B cell (primary cell): Measurements from ENCODE around the gene PVR. TPM values are rescaled to one million over a fixed set of nuclear protein-coding genes. Genes with fewer than 3 reads are reported as not detected.

ENCODE experiments used
- ATAC-seq: fragments of 200-7000 bp; cut with Tn5 transposase; one replicate; pipeline ENCODE4 v1.10.0; 2021; ENCODE audit warnings: low read depth, mild to moderate bottlenecking, moderate number of reproducible peaks, moderate library complexity
- CTCF ChIA-PET: fragments of 350-600 bp; sonication (Branson Sonifier 250); formaldehyde crosslinking; loops from one replicate; lab custom pipeline; 2021; ENCODE audit warnings: antibody characterized with exemption, inconsistent platforms; lab: Charles Lee
- POLR2A ChIA-PET: fragments of 350-600 bp; sonication (Branson Sonifier 250); formaldehyde crosslinking; loops from one replicate; lab custom pipeline; 2021; ENCODE audit warnings: antibody characterized with exemption; lab: Charles Lee
- DNase-seq: peaks from one replicate; pipeline ENCODE4 v3.0.0; 2013
- H2AFZ ChIP-seq: 2 replicates; pipeline ENCODE4 v1.6.1; 2012; ENCODE audit warnings: mild to moderate bottlenecking, low read depth, low read length; ENCODE audit not compliant: insufficient read depth, poor library complexity, severe bottlenecking
- H3K27ac ChIP-seq, 2 donors: 1 replicate in 1 of 2; 2 replicates in 1 of 2; pipeline ENCODE4 v1.5.1; 2012 to 2013; ENCODE audit warnings: low read length in 2 of 2, mild to moderate bottlenecking in 2 of 2, moderate library complexity in 1 of 2
- H3K27me3 ChIP-seq, 4 experiments: fragments of 200-600 bp in 1 of 4; sonication (generic) in 1 of 4; replicated peaks in 1 of 4; 1 replicate in 2 of 4; 2 replicates in 2 of 4; pipeline versions ENCODE4 v1.6.1 to v1.7.0; 2013 to 2016; ENCODE audit warnings: low read length in 3 of 4, mild to moderate bottlenecking in 2 of 4, mixed read lengths in 1 of 4, moderate library complexity in 1 of 4; ENCODE audit not compliant: insufficient read depth in 4 of 4, control insufficient read depth in 3 of 4; ENCODE audit errors: control extremely low read depth in 1 of 4
- H3K36me3 ChIP-seq, 2 experiments: replicated peaks in 1 of 2; 1 replicate in 1 of 2; 2 replicates in 1 of 2; pipeline versions ENCODE4 v1.6.1 to v1.7.1; 2013; ENCODE audit warnings: low read length in 1 of 2; ENCODE audit not compliant: insufficient read depth in 2 of 2, control insufficient read depth in 1 of 2; ENCODE audit errors: control extremely low read depth in 1 of 2, extremely low read depth in 1 of 2
- H3K4me1 ChIP-seq, 2 donors: fragments of 200-600 bp in 1 of 2; sonication (generic) in 1 of 2; 1 replicate in 1 of 2; 2 replicates in 1 of 2; pipeline versions ENCODE4 v1.5.1 to v1.6.1; 2013 to 2017; ENCODE audit warnings: low read length in 2 of 2; ENCODE audit not compliant: control insufficient read depth in 2 of 2, insufficient read depth in 2 of 2
- H3K4me2 ChIP-seq: replicated peaks from 2 replicates; pipeline ENCODE3; 2012; ENCODE audit warnings: mild to moderate bottlenecking, low read depth, low read length; ENCODE audit not compliant: poor library complexity, severe bottlenecking
- H3K4me3 ChIP-seq, 5 experiments: fragments of 200-600 bp in 1 of 5; sonication (generic) in 1 of 5; 1 replicate in 3 of 5; 2 replicates in 2 of 5; pipeline versions ENCODE4 v1.5.1 to v1.7.0; 2011 to 2016; ENCODE audit warnings: low read length in 4 of 5, mild to moderate bottlenecking in 4 of 5, low read depth in 2 of 5, control low read depth in 1 of 5, moderate library complexity in 1 of 5; ENCODE audit not compliant: insufficient read depth in 1 of 5; ENCODE audit errors: control extremely low read depth in 1 of 5, extremely low read depth in 1 of 5
- H3K79me2 ChIP-seq: fragments of 200-600 bp; sonication (generic); one replicate; pipeline ENCODE4 v1.6.0; 2016; ENCODE audit warnings: low read length; ENCODE audit not compliant: control insufficient read depth, insufficient read depth
- H3K9ac ChIP-seq: fragments of 200-600 bp; sonication (generic); 2 replicates; pipeline ENCODE4 v1.6.1; 2017; ENCODE audit warnings: mild to moderate bottlenecking, low read length, moderate library complexity
- H3K9me3 ChIP-seq, 3 donors: one replicate each; pipeline versions ENCODE4 v1.6.1 to v1.7.1; 2013; ENCODE audit warnings: low read length in 2 of 3; ENCODE audit not compliant: control insufficient read depth in 2 of 3, insufficient read depth in 1 of 3; ENCODE audit errors: control extremely low read depth in 1 of 3
- H4K20me1 ChIP-seq: 2 replicates; pipeline ENCODE4 v1.6.0; 2012; ENCODE audit warnings: mild to moderate bottlenecking, low read length; ENCODE audit not compliant: insufficient read depth, control insufficient read depth, poor library complexity, severe bottlenecking
- H3K27ac Mint-ChIP-seq: one replicate; pipeline ENCODE4 v1.8.0; 2021; ENCODE audit warnings: mixed read lengths
- H3K27me3 Mint-ChIP-seq: one replicate; pipeline ENCODE4 v1.8.0; 2021; ENCODE audit warnings: mixed read lengths
- H3K4me1 Mint-ChIP-seq: one replicate; pipeline ENCODE4 v1.8.0; 2021; ENCODE audit warnings: mixed read lengths
- H3K4me3 Mint-ChIP-seq: one replicate; pipeline ENCODE4 v1.8.0; 2021; ENCODE audit warnings: mixed read lengths
- H3K9me3 Mint-ChIP-seq: one replicate; pipeline ENCODE4 v1.8.0; 2022; ENCODE audit warnings: mixed read lengths; ENCODE audit not compliant: insufficient read depth
- CTCF ChIP-seq: fragments of 200-600 bp; IDR thresholded peaks from one replicate; pipeline ENCODE4 v1.8.0; 2022; ENCODE audit warnings: antibody characterized with exemption, mild to moderate bottlenecking
- EZH2 ChIP-seq: IDR thresholded peaks from 2 replicates; pipeline ENCODE4 v1.6.1; 2012; ENCODE audit warnings: borderline replicate concordance, low read depth, mild to moderate bottlenecking, moderate library complexity, low read length; ENCODE audit not compliant: insufficient read depth, poor library complexity, severe bottlenecking
- WGBS: methylation state at CpG from one replicate; pipeline ENCODE4 v1.1.5; 2013; ENCODE audit warnings: missing lambda C conversion rate; ENCODE audit not compliant: insufficient coverage; 5-methylcytosine and 5-hydroxymethylcytosine counted together
- intact Hi-C: fragments of 100-400 bp; cut with micrococcal nuclease; formaldehyde crosslinking; loops from one replicate; pipeline ENCODE4 v1.10.0; 2022
- polyA plus RNA-seq: library from polyadenylated mRNA; depleted of rRNA; stranded (reverse); fragments of >200 nt; gene quantifications from 2 replicates; pipeline ENCODE4 v1.2.3, GENCODE V29; 2012
- total RNA-seq, 2 donors: library from RNA; stranded (reverse); fragments of 120-200 nt in 1 of 2; gene quantifications; 1 replicate in 1 of 2; 2 replicates in 1 of 2; pipeline versions ENCODE4 v1.2.3 to v1.2.4, GENCODE V29; 2013 to 2022

PVR gene
- total and polyA plus RNA-seq, 2 donors (not counting 1 experiment from before 2014, with no cell fraction given), result 0.09 to 0.67 TPM

- H3K27me3 ChIP-seq, result peaks cover 0 to 11% (median 0%) of the 10 kb centered on the region in 4 experiments
- H3K4me3 Mint-ChIP-seq, result peak overlapping the region; percentile 41
- H3K4me1 Mint-ChIP-seq, result peaks cover 18% of the 10 kb centered on the region
- no peak overlapping the region for H3K9ac ChIP-seq
- no peaks in the 10 kb centered on the region for H3K36me3 ChIP-seq
- peak overlapping the region; percentile 8 for H3K27ac Mint-ChIP-seq
- no peaks in the 10 kb centered on the region for H4K20me1 ChIP-seq
- no peaks in the 10 kb centered on the region for H3K9me3 Mint-ChIP-seq
- ATAC-seq (peak; percentile 26), DNase-seq (no peak)
- H3K4me1 ChIP-seq, result peaks cover 8 to 25% of the 10 kb centered on the region in 2 donors
- ChIA-PET POLR2A (interaction anchor here (0.7 kb wide), 1 partner anchor 38 kb away, joined by 8 read pairs; no protein-coding TSS in a partner anchor), CTCF (interaction anchor here (1.2 kb wide), 1 partner anchor 85 kb away, joined by 4 read pairs; no protein-coding TSS in a partner anchor)
- intact Hi-C loops, result loop anchor here (5.0 kb wide), 1 partner anchor 37 kb away; no protein-coding TSS in a partner anchor
- peak overlapping the region; percentile 46 for H3K4me2 ChIP-seq
- no peak for TF ChIP-seq EZH2
- TF ChIP-seq CTCF, result no peak
- H3K79me2 ChIP-seq, result no peaks in the 10 kb centered on the region
- H3K9me3 ChIP-seq, result no peaks in the 10 kb centered on the region
- no peak overlapping the region for H3K27ac ChIP-seq
- 38% methylated on average over 13 of the region's 25 CpGs for WGBS
- H3K27me3 Mint-ChIP-seq, result peaks cover 22% of the 10 kb centered on the region
- no peak overlapping the region for H3K4me3 ChIP-seq
- H2AFZ ChIP-seq, result no peak overlapping the region
Measured at GRCh38 chr19:44684892-44685863, 41.5 kb downstream of the PVR start.
